Activated T-helper 17 cell treated with anti-CD3 and anti-CD28 coated beads, Interleukin-2, amount 50 U/mL, for 72 hours (primary cell): Measurements from ENCODE around the gene AP5B1. TPM values are rescaled to one million over a fixed set of nuclear protein-coding genes. Genes with fewer than 3 reads are reported as not detected.

Source experiments
- ATAC-seq: fragments of 150-1000 bp; cut with Tn5 transposase; replicated peaks from 2 replicates; pipeline ENCODE4 v1.10.0; 2021; ENCODE audit warnings: mild to moderate bottlenecking, moderate library complexity
- H3K27ac Mint-ChIP-seq: one replicate; pipeline ENCODE4 v1.8.0; 2022; ENCODE audit warnings: mixed read lengths
- H3K27me3 Mint-ChIP-seq: one replicate; pipeline ENCODE4 v1.8.0; 2022; ENCODE audit warnings: mixed read lengths
- H3K36me3 Mint-ChIP-seq: one replicate; pipeline ENCODE4 v1.8.0; 2022; ENCODE audit warnings: low read depth, mild to moderate bottlenecking, mixed read lengths
- H3K4me1 Mint-ChIP-seq: one replicate; pipeline ENCODE4 v1.8.0; 2022; ENCODE audit warnings: mixed read lengths
- H3K4me3 Mint-ChIP-seq: one replicate; pipeline ENCODE4 v1.8.0; 2022; ENCODE audit warnings: mild to moderate bottlenecking, mixed read lengths
- H3K9me3 Mint-ChIP-seq: one replicate; pipeline ENCODE4 v1.8.0; 2022; ENCODE audit warnings: mixed read lengths
- total RNA-seq, 2 donors: library from RNA; stranded (reverse); gene quantifications; one replicate each; pipeline ENCODE4 v1.2.3, GENCODE V29; 2022

AP5B1 gene
- total RNA-seq, 2 donors from 2014 or later = 17.2 to 21.9 TPM

- ATAC-seq = no peak
- H3K27me3 Mint-ChIP-seq = peaks cover 10% of the 10 kb centered on the region
- peak overlapping the region; percentile 7 for H3K4me3 Mint-ChIP-seq
- peaks cover 16% of the 10 kb centered on the region for H3K36me3 Mint-ChIP-seq
- H3K4me1 Mint-ChIP-seq = peaks cover 11% of the 10 kb centered on the region
- no peak overlapping the region for H3K27ac Mint-ChIP-seq
- no peaks in the 10 kb centered on the region for H3K9me3 Mint-ChIP-seq
These were observed 2.0 kb upstream of the AP5B1 start for GRCh38 chr11:65782816-65783228.

DNA sequence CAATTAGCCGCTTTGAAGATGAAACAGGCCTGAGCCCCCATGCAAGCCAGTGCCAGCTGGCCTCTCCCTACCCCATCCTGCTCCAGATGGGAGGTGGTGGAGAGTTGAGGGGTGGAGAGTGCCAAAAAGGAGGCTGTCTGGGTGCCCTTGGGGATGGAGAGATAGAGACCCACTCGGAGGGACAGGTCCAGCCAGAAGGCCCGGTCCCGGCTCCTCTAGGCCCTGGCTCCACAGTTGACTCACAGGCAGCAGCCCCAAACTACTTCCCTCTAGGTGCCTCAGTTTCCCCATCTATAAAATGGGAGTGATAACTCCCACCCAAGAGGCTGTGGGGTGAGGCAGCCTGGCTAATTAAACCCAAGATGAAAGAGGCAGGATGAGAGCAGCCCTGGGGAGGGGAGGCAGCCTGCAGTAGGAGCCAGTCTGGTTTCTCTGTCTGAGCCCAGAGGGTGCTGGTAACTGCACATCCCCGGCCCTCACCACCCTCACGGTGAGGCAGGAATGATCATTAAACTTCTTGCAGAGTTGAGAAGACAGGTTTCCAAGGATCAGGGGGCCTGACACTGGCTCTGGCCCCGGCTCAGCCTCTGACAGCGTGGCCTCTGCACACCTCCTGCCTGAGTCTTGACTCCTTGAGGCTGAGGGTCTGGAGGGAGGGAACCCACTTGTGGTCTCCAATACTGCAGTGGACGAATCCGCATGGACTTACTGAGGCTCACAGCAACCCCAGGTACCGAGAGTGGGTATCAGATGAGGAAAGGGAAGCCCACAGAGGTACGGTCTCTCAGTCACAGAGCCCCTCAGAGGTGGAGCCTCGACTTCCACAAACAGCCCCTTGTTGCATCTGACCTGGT, 1.4 kb upstream of the AP5B1 start:
- H3K36me3 Mint-ChIP-seq = peaks cover 19% of the 10 kb centered on the region
- no peaks in the 10 kb centered on the region for H3K9me3 Mint-ChIP-seq
- peaks cover 10% of the 10 kb centered on the region for H3K27me3 Mint-ChIP-seq
- no peak overlapping the region for H3K27ac Mint-ChIP-seq
- H3K4me3 Mint-ChIP-seq = peak overlapping the region; percentile 16
- peaks cover 11% of the 10 kb centered on the region for H3K4me1 Mint-ChIP-seq
- ATAC-seq = no peak

GRCh38 chr11:65781152-65781961, 581 bp upstream of the AP5B1 start:
- Mint-ChIP-seq H3K36me3 (peaks cover 26% of the 10 kb centered on the region), H3K9me3 (no peaks in the 10 kb centered on the region), H3K4me1 (peaks cover 13% of the 10 kb centered on the region), H3K27ac (no peak overlapping the region), H3K4me3 (peak overlapping the region; percentile 16), H3K27me3 (peaks cover 10% of the 10 kb centered on the region)
- peak; percentile 38 for ATAC-seq

DNA sequence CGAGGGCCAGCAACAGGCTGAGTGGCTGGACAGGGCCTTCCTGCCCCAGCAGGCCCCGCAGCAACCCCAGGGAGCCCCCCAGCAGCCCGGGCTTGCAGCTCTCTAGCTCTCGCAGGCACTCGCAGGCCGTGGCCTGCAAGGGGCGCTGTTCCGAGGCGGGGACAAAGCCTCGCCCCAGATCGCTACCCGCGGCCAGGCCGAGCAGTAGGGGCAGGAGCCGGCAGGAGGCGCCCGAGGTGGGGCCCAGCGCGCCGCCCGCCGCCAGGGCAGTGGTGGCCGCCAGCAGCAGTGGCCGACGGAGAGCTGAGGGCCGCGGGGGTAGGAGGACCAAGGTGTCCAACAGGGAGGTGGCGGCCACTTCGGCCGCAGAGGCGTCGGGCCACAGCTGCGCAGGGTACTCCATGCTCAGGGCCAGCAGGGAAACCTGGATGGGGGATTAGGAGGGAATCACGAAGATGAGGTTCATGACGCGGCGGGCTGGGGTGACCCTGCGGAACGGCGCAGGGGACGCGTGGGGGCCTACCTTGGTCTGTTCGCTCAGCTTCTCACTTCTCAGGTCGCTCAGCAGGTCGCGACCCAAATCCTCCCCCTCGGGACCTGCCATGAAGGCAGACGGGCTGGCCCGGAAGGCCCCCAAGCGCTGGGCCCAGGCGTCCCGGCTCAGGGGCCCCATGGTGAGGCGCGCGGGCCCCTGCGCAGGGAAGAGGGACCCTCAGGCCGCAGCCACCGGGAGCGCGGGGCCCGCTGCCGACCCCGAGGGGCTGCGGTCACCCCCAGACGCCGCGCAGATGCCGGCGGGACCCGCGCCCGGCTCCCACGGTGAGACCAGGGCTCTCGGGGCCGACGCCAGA, 632 bp downstream of the AP5B1 start:
- peaks cover 22% of the 10 kb centered on the region for H3K36me3 Mint-ChIP-seq
- H3K9me3 Mint-ChIP-seq = no peaks in the 10 kb centered on the region
- ATAC-seq = peak; percentile 78
- peaks cover 6% of the 10 kb centered on the region for H3K4me1 Mint-ChIP-seq
- peaks cover 1% of the 10 kb centered on the region for H3K27me3 Mint-ChIP-seq
- peak overlapping the region; percentile 73 for H3K27ac Mint-ChIP-seq
- H3K4me3 Mint-ChIP-seq = peak overlapping the region; percentile 79

DNA sequence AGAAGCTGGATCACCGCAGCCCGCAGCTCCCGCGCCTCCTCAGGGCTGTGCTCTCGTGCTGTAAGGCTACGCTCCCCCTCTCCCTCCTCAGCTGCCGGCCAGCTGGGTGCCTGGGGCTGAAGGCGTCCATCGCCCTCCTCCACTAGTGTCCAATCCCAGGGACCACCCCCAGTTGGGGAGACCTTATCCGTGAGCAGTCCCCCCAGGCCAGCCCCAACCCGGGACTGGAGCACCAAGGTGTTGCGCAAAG, 1.2 kb downstream of the AP5B1 start:
- H3K9me3 Mint-ChIP-seq = no peaks in the 10 kb centered on the region
- ATAC-seq = no peak
- peaks cover 4% of the 10 kb centered on the region for H3K4me1 Mint-ChIP-seq
- peak overlapping the region; percentile 79 for H3K4me3 Mint-ChIP-seq
- H3K27ac Mint-ChIP-seq = peak overlapping the region; percentile 73
- peaks cover 22% of the 10 kb centered on the region for H3K36me3 Mint-ChIP-seq
- no peaks in the 10 kb centered on the region for H3K27me3 Mint-ChIP-seq

GRCh38 chr11:65778901-65779668, 1.7 kb downstream of the AP5B1 start:
- no peaks in the 10 kb centered on the region for H3K9me3 Mint-ChIP-seq
- H3K27ac Mint-ChIP-seq = peak overlapping the region; percentile 73
- H3K36me3 Mint-ChIP-seq = peaks cover 22% of the 10 kb centered on the region
- no peak for ATAC-seq
- H3K4me3 Mint-ChIP-seq = peak overlapping the region; percentile 79
- H3K4me1 Mint-ChIP-seq = peaks cover 4% of the 10 kb centered on the region
- H3K27me3 Mint-ChIP-seq = no peaks in the 10 kb centered on the region

DNA sequence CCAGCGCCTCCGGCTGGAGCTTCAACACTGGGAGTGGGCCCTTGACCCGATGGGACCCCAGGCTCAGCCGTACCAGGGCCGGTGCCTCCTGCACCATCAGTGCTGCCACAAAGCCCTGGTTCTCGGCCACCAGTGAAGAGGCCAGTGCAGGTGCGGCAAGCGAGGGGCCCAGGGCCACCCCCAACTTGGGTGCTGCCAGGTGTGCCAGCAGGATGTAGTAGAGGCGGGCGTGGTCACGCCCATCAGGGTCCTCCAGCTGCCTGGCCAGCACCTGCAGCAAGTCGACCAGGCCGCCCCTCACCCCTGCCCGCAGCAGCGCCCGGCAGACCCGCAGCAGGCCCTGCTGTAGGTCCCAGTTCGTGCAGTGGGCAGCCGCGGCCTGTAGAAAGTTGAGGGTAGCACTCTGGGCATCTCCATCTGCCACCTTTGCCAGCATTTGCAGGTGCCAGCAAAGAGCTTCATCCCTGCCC, 2.3 kb downstream of the AP5B1 start:
- H3K4me3 Mint-ChIP-seq = peak overlapping the region; percentile 79
- peaks cover 22% of the 10 kb centered on the region for H3K36me3 Mint-ChIP-seq
- H3K27me3 Mint-ChIP-seq = no peaks in the 10 kb centered on the region
- peaks cover 4% of the 10 kb centered on the region for H3K4me1 Mint-ChIP-seq
- no peaks in the 10 kb centered on the region for H3K9me3 Mint-ChIP-seq
- ATAC-seq = no peak
- no peak overlapping the region for H3K27ac Mint-ChIP-seq

DNA sequence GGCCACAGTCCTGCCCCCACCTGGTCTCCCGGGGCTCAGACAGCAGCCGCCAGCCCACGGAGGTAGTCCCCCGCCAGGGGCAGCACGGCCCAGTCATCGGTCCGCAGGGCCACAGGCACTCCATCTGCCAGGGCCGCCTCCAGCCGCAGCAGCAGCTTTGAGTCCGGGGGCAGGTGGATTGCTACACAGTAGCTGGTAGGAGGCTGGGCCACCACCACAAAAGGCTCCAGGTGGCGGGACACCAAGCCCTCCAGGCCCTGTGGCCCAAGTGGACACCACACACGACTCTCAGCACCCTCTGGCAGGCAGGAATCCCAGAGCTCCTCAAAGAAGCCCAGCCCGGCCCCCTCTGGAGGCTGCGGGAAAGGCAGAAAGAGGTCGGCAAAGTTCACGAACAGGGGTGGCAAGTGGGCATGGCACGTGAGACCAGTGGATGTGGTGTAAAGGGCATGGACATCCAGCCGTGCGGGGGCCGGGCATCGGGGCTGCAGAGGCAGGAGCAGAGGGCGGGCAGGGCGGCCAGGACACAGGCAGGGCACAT, 2.9 kb downstream of the AP5B1 start:
- ATAC-seq = no peak
- peaks cover 22% of the 10 kb centered on the region for H3K36me3 Mint-ChIP-seq
- H3K27ac Mint-ChIP-seq = no peak overlapping the region
- peaks cover 4% of the 10 kb centered on the region for H3K4me1 Mint-ChIP-seq
- no peak overlapping the region for H3K4me3 Mint-ChIP-seq
- no peaks in the 10 kb centered on the region for H3K9me3 Mint-ChIP-seq
- H3K27me3 Mint-ChIP-seq = no peaks in the 10 kb centered on the region

DNA sequence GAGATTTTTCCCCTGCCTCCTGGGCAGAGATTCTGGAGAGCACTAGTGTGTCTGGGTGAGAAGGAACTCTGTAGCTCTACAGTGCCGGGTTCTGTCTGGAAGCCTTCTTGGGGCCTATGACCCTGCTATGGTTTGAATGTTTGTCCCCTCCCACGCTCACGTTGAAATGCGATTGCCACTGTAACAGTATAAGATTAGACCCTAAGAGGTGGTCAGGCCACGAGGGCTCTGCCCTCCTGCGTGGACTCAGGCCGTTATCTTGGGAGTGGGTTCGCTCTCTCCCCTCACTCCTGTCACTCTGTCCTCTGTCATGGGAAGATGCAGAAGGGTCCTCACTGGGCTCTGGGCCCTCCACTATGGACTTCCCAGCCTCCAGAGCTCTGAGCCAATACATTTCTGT, 3.5 kb downstream of the AP5B1 start:
- Mint-ChIP-seq H3K36me3 (peaks cover 22% of the 10 kb centered on the region), H3K9me3 (no peaks in the 10 kb centered on the region), H3K27ac (no peak overlapping the region), H3K4me3 (peak overlapping the region; percentile 21), H3K4me1 (peaks cover 4% of the 10 kb centered on the region), H3K27me3 (no peaks in the 10 kb centered on the region)
- ATAC-seq = no peak

GRCh38 chr11:65776710-65777141, 4.0 kb downstream of the AP5B1 start:
- Mint-ChIP-seq H3K36me3 (peaks cover 22% of the 10 kb centered on the region), H3K4me1 (peaks cover 4% of the 10 kb centered on the region), H3K27me3 (no peaks in the 10 kb centered on the region), H3K4me3 (peak overlapping the region; percentile 21), H3K9me3 (no peaks in the 10 kb centered on the region), H3K27ac (peak overlapping the region; percentile 79)
- no peak for ATAC-seq

DNA sequence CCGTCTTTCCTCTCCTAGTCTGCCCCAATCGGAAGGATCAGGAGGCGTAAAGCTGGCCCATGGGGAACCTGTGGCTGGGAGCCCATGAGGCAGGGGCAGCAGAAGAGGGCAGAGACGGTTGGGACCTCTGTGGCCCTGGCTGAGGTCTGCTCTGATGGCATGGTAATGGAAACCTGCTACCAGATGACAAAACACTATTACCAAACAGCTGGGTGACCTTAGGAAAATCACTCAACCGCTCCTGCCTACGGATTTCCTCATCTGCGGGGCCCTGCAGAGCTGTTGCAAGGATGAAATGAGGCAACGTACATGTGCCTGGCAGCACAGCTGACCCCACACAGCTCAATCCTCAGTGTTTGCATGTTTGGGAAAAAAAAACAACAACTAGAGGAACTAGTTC, 4.6 kb downstream of the AP5B1 start:
- H3K27me3 Mint-ChIP-seq = no peaks in the 10 kb centered on the region
- H3K36me3 Mint-ChIP-seq = peaks cover 22% of the 10 kb centered on the region
- H3K4me1 Mint-ChIP-seq = peaks cover 4% of the 10 kb centered on the region
- H3K9me3 Mint-ChIP-seq = no peaks in the 10 kb centered on the region
- peak overlapping the region; percentile 79 for H3K27ac Mint-ChIP-seq
- H3K4me3 Mint-ChIP-seq = peak overlapping the region; percentile 21
- ATAC-seq = no peak

DNA sequence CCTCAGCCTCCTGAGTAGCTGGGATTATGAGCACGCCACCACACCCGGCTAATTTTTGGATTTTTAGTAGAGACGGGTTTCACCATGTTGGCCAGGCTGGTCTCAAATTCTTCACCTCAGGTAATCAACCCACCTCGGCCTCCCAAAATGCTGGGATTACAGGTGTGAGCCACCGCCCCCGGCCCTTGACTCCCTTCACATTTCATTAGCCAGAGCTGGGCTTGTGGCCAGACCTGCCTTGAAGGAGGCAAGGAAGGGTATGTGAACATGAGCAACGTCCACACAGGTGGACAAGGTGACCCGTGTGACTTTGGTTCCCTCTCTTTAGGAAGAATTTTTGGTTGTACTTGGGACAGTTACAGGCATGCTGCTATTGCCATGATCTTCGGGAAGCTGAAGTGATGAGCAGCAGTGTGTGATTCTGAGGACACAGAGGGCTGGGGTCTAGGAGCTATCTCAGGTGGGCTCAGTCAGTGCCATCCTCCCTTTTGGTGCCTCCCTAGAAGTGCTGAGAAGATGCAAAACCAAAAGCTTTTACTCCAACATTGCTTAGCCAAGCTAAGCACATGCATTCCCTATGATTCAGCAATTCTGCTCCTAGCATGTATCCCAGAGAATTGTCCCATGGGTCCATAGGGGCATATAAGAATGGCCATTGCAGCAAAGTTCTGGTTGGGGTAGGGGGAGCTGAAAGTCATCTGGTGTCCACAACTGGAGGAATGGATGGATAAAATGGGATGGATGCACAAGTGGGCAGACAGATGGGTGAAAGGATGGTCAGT, 6.1 kb downstream of the AP5B1 start:
- Mint-ChIP-seq H3K4me1 (peaks cover 6% of the 10 kb centered on the region), H3K27ac (peak overlapping the region; percentile 79), H3K36me3 (peaks cover 20% of the 10 kb centered on the region), H3K27me3 (no peaks in the 10 kb centered on the region), H3K9me3 (no peaks in the 10 kb centered on the region), H3K4me3 (no peak overlapping the region)
- no peak for ATAC-seq
